HUDEP-2 (cell line): Measurements from ENCODE around the gene SLC30A4.
A peak's percentile ranks its signal among the peaks of the same experiment; 100 is the strongest.

ENCODE experiments used
- DNase-seq, 76 experiments: peaks; one replicate each; lab custom pipeline; 2025; ENCODE audit not compliant: unreplicated experiment in 76 of 76; lab: John Stamatoyannopoulos, UW

Gene SLC30A4

DNA sequence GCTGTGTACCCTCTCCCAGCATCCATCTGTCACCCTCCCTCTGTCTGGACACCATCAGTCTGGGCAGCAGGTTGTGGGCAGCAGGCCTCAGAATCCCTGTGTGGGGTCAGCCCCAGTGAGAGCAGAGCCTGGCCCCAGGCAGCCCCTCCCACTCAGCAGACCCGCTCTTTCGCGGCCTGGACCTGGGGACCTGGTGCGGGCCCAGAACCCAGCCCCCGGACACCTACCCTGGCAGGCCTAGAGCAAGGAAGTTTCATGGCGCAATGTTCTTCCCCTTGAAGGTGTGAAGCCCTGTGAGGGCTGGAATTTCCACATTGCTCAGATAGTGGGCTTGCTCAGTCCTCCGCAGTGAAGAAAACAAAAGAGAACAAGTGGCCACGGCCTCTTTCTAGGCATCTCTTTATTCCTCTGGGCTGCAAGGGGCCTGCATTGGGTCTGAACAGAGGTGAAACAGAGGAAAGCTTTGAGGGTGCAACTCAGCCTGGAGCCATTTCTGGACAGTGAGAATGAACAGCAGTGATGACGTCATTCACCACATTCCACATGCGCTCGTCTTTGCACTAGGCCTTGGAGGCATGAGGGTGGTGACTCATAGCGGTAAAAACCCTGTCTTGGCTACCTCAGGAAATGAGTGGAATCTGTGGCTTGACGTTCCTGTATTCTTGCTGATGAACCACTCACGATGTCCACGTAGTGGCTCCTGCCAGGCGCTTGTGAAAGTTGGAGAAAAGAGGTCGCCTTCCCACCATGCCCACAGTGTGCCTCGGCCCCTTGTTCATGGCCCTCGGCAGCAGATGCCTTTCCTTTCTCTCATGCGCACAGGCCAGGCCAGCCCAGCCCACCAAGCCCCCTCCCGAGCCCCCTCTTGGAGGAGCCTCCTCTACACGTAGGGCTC, 66.1 kb downstream of the SLC30A4 start:
- DNase-seq, result peak in 15 of 76 experiments; percentile 4 to 52 (median 18)

DNA sequence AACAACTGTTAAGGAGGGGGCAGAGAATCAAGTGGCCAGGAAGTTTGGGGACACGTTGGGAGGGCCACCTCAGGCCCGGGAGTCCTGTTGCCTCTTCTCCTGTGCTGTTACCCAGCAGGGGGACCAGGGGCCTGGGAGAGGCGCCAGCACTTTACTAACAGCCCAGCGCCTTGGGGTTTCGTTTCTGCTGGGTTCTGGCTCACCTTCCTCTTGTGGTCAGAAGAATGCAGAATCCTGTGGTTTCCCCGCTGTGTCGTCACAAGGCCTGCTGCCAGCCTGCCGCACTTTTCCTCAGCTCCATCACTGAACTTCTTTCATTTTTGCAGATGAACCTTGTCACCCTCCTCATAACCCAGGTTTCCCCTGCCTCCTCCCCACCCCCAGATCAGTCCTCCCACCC, 67.7 kb downstream of the SLC30A4 start:
- DNase-seq, result peak in 3 of 76 experiments; percentile 7 to 24 (median 21)

DNA sequence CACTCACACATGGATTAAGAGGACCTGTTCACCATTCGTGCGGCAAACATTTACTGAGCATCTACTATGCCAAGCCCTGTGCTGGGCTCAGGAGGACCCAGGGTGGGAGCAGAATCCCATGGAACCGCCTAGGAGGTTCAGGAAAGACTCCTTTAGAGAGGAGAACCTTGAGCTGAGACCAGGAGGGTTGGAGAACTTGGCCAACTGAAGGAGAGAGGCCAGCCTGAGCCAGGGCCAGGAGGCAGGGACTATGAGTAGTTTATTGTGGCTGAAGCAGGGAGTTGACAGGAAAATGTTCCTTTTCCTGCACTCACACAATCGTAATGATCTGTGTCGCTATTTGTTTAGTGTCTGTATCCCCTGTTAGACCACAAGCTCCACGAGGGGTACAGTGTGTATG, 71.3 kb downstream of the SLC30A4 start:
- no peak for DNase-seq

DNA sequence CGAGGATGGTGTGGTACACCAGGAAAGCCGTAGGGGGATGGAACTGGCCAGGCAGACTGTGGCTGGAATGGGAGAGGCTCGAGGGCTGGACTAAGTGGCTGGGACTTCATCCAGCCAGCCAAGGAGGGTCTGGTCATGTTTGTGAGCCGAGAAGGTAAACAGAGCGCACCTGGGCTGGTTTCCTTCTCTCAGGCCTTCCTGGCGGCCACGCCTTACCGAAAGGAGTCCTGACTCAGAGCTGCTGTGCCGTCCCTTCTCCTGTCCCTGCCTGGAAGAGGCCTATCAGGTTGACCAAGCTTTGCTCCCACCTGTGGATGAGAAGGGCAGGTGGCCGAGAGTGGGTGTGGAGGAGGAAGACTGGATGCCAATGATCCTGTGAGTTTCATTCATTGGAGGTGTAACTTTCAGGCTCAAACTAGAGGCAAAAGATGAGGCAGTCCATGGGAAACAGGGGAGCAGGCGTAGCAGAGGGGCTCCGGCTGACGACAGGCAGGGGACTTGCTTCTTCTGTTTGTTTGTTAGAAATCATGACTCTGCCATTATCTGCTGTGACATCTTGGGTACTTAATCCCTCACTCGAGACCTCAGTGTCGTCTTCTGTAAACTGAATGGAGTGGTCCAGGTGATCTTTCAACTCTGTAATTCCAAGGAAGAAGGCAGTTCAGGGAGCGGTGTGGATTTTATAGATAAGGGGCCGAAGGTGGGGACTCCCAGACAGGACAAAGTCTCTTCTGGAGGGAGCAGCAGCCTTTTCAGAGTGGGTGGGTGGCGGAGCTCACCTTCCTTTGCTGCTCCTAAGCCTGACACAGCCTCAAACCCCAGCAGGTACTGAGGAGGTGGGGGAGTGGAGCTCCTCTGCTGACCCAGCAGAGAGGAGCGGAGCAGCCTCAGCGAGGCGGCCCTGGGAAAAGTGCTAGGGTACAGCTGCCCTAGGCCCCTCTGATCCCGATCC, 72.4 kb downstream of the SLC30A4 start:
- DNase-seq, result no peak

DNA sequence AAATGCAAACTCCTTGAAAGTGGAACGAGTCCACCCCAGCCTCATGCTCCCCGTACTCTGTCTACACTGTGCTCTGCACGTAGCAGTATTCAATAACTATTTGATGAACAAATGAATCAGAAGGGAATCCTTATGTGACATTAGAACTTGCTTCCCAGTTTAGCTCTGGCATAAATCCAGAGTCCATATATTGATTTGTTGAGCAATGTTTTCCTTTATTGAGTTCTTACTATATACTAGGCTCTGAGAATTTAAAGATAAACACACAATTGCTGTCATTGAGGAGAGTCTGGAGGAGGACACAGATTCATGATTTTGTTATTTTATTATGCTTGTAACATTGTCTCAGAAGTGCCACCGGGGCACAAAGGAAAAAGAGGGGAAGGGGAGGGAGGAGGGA, 73.2 kb downstream of the SLC30A4 start:
- no peak for DNase-seq

DNA sequence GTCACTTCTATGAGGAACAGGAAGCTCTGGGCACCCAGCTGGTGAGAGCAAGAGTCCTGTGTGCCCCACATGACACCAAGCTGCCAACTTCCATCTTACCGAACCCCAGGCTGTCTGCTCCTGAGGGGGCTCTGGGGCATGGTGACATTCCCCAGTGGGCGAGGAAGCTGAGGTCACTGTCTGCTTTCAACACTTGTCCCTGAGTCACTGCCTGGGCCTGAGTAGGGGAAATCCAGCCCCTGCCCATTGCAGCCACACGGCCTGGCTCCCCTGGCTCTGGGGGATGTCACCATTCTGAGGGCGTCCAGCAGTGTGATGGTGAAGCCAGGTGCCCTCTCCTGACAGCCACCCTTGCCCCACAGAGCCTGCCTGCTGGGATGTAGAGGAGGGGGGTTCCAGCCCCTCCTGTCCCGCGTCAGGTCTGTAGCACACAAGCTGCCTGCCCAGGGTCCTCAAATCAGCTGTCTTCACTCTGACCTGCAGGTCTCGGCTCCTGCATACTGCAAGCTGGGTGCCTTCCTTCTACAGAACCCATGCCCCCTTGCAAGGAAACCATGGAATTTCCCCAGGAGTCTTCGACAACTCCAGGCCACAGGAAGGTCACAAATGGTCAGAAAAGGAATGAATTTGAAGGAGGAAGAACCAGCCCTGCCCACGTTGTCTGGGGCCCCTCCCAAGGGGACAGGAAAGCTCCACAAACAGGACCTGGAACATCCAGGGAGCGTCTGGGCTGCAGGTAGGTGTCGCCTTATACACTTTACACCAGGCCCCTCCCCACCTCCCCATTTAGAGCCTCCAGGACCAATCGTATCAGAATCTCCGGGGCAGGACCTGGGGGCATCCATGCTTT, 74.3 kb downstream of the SLC30A4 start:
- no peak for DNase-seq

DNA sequence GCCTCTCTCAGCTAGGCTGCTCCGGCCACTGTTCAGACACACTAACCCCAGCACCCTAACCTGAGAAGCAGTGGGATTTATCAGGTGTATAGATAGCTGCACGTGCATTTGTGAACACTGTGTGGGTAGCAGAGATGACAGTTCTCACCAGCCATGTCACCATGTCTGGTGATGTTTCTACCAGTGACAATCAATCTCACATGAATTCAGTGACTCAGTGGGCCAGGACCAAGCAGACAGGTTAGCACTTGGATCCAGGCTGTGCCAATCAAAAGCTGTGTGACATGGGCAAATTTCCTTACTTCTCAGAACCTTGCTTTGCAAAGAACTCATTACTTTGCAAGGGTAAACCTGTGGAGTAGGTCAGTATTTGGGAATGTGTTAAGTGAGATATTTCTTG, 78.9 kb downstream of the SLC30A4 start:
- DNase-seq, result no peak

DNA sequence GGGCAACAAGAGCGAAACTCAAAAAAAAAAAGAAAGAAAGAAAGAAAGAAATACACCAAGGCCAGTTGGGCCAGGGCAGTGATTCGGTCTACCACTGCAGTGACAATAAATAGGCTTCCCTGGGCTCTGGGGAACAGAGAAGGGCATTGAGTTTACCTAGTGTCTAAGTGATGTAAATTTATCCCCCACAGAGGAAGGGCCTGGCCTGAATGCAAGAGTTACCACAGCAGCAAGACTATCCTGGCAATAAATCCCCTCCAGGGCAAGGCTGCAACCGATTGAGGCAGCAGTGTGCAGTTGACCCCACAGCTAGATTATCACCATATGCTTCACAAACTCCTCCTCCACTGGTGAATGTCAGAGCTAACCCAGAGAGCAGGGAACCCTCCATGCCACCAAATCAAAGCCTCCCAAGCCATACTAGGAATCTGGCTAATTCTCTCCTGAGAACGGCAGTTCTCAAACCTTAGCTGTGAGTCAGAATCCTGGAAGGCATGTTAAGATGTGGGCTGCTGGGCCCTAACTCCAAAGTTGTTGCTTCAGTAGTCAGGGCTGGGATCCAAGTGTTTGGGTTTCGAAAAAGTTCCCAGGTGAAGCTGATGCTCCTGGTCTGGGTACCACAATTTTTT, 79.9 kb downstream of the SLC30A4 start:
- DNase-seq, result no peak

DNA sequence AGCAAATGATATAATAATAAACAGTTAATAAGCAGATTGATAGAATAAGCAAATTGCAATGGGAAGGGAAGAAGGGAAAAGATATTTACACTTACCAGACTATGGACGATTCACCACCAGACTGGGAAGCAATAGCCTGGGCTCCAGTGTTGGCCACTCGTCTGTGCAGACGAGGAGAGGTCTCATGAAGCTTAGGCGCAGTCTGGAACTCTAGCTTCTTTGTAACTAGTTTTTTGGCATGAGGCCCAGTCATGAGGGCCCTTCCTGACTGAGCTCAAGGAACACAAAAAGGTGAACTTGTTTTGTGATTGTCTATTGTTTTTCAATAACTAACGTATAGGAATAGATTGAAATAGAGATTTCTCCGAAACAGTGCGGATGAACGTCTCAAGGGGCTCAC, 80.9 kb downstream of the SLC30A4 start:
- DNase-seq, result no peak

DNA sequence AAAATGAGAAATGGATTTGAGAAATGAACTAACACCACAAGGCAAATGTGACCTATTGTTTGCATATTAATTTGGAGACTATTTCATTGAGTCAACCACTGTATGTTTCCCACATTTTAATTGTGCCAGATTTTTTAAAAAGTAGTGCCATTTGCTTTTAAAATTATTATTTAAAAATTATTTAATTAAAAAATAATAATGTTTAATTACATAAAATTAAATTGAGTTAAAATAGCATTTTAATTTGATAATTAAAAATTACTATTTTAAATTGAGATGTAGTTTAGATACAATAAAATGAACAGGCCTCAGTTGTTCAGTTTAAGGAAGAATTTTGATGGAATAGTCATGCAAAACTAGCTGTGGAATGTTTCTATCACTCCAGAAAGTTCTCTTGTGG, 81.5 kb downstream of the SLC30A4 start:
- no peak for DNase-seq

DNA sequence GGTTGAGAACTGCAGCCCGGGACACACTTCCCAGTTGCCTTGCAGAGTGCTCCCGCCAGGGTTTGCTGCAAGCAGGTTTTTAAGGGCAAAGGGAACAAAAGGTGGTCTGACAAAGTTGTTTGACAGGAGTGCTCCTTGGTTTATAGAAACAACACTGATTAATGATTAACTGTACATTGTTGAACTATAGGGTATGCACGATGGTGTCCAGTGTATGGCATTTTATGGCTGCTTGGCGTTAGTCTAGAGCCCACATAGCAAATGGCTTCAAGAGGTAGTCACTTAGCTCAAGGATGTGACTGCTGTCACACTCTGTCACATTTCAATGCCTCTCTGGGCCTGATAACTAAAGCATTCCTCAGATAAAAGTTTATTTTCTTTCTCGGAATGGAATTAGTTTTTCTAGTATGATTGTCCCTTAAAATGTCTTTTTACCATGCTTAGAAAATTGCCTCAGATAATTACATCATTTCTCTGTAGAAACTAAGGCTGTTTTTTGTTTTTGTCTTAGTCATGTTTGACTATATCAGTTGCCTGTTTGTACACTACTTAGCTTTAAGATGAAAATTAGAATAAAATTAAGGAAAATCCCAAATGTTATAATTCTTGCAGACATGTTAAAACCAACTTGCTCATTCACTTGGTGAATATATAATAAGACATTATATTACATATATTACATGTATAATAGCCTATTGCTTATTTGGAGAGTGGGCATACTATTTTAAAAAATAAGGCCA, 82.9 kb downstream of the SLC30A4 start:
- no peak for DNase-seq

DNA sequence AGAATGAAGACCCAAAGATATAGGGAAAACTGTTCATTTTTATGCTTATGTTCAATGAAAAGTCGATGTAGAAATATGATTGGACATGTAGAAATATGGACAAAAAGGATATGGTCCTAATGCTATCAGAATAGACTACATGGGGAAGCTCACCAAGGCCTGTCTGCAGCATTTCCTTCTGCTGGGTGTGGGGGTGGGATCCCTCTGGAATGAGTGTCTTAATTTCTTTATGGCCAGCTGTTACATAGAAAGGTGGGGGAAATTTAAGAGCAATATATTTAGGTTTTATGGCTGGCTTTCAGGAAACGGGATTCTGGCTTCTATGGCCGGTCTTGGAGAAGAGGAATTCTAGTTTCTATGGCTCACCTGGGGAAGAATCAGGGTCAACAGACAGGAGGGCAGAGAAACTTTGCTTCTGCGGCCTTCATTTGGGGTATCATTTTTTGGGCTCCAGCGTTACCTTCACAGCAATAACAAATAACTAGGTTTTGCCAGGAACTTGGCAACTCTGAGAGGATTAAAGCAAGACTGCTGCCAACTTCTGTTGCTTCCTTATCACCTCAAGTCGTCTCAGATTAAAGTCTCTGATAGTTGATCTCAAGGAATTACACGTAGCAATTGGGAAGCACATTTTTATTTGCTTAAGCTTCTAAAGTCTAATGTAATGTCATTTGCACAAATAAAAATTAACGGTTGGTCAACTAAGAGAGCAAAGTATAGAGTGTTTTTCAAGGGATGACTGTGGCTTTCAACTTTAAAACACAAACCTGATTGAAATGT, 87.2 kb downstream of the SLC30A4 start:
- DNase-seq, result no peak

DNA sequence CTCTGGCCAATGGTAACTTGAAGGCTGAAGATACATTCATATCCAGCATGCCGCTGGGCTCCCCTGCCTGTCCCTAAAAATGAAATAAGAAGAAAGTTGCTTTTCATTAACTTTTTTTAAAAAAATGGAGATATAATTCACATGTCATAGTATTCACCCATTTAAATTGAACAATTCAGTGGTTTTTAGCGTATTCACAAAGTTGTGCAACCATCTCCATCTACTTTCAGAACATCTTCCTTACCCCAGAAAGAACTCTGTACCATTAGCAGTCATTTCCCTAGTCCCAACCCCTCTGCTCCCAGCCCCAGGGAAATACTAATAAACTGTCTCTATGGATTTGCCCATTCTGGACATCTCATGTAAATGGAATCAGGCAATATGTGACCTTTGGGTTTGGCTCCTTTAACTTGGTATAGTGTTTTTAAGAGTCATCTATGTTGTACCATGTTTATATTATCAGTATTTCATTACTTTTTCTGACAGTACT, 88.4 kb downstream of the SLC30A4 start:
- DNase-seq, result no peak

DNA sequence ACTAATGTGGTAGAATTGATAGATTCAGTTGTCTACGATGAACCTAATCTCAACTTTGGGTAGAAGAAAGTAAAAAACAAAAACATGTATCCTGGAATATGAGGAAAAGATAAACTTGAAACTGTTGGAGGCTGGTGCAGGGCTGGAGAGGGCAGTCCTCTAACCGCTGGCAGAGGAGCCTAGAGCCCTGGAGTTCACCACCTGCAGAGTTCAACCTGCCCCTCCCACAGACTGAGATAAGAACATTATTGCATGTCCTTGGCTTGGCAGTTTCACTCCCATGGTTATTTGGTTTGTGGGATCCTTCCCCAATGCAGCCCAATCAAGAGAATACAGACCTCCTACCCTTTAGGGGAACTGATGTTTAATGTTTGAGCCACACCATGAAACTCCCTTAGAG, 91.0 kb downstream of the SLC30A4 start:
- no peak for DNase-seq

DNA sequence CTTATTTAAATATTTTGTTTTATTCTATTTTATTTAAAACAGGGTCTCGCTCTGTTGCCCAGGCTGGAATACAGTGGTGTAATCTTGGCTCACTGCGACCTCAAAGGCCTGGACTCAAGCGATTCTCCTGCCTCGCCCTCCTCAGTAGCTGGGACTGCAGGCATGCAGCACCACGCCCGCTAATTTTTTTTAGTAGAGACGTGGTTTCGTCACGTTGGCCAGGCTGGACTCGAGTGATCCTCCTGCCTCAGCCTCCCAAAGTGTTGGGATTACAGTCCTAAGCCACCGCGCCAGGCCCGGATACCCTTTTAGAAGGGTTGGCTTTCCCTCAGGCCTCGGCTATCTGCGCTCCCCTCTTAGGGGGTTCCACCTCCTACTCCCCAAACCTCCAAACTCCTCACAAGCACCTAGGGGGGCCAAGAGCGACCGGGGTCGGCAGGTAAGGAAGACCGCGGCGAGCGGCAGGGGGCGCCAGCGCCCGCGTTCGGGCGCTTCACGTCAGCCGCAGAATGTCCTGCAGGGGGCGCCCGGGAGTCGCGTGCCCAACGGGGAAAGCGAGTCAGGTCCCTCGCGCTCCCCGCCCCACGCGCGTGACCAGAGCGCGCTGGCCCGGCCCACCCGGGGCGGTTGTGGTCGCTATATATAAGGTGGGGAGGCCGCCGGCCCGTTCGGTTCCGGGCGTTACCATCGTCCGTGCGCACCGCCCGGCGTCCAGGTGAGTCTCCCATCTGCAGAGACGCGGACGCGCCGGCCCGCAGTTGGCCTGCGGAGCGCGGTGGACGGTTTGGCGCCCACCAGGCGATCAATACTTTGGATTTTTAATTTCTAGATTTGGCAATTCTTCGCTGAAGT, 92.4 kb downstream of the SLC30A4 start:
- peak in 59 of 76 experiments; percentile 1 to 71 (median 42) for DNase-seq
